HCT116 (cell line): Measurements from ENCODE around the gene SLC23A3. TPM values are rescaled to one million over a fixed set of nuclear protein-coding genes. Genes with fewer than 3 reads are reported as not detected.

Source experiments
- ATAC-seq: fragments of 200-7000 bp; cut with Tn5 transposase; 2 replicates; pipeline ENCODE4 v1.9.1; 2020; ENCODE audit warnings: mild to moderate bottlenecking, moderate library complexity
- BruUV-seq: library from RNA; stranded (reverse); fragments of 400-500 nt; replicated peaks from 2 replicates; lab custom pipeline; 2021; lab: Mats Ljungman, UMichigan
- CTCF ChIA-PET: fragments of 300-600 bp; sonication (Branson Sonifier 250); formaldehyde crosslinking; loops from one replicate; lab custom pipeline; 2021; ENCODE audit warnings: antibody characterized with exemption; lab: Charles Lee
- POLR2A ChIA-PET: fragments of 300-600, 350-600 bp; sonication (Branson Sonifier 250); formaldehyde crosslinking; loops from one replicate; lab custom pipeline; 2021; ENCODE audit warnings: antibody characterized with exemption; lab: Charles Lee
- RAD21 ChIA-PET, 2 experiments: fragments of 300-600 bp; sonication (Branson Sonifier 250); formaldehyde crosslinking; loops; one replicate each; lab custom pipeline; 2023; ENCODE audit warnings: low total read pairs in 2 of 2; ENCODE audit not compliant: uncharacterized antibody in 2 of 2, unreplicated experiment in 2 of 2, low non-redundant PET in 1 of 2; lab: Charles Lee
- DNase-seq: peaks from one replicate; pipeline ENCODE4 v3.0.0-alpha.2; 2010; ENCODE audit warnings: low read depth, low spot score
- H2AFZ ChIP-seq: fragments of 200-600 bp; shearing (Covaris generic), sonication (generic); 2 replicates; pipeline ENCODE4 v1.6.1; 2017; ENCODE audit warnings: low read depth, mixed run types, mixed read lengths, antibody characterized with exemption, low read length; ENCODE audit not compliant: poor library complexity, severe bottlenecking
- H3K27ac ChIP-seq: 2 replicates; pipeline ENCODE4 v1.5.1; 2012; ENCODE audit warnings: low read depth, low read length
- H3K27me3 ChIP-seq: fragments of 200-600 bp; sonication (generic); 2 replicates; pipeline ENCODE4 v1.6.1; 2016; ENCODE audit warnings: mixed run types, low read length, mixed read lengths; ENCODE audit not compliant: insufficient read depth
- H3K36me3 ChIP-seq, 2 experiments: fragments of 200-500 bp in 1 of 2; fragments of 200-600 bp in 1 of 2; sonication (Bioruptor generic) in 1 of 2; sonication (generic) in 1 of 2; 2 replicates each; pipeline versions ENCODE4 v1.5.1 to v1.6.1; 2014 to 2016; ENCODE audit warnings: low read length in 2 of 2, inconsistent platforms in 1 of 2, mixed read lengths in 1 of 2, mixed run types in 1 of 2; ENCODE audit not compliant: insufficient read depth in 2 of 2, control insufficient read depth in 1 of 2
- H3K4me1 ChIP-seq, 2 experiments: fragments of 200-600 bp in 1 of 2; sonication (generic) in 1 of 2; 2 replicates each; pipeline versions ENCODE4 v1.5.1 to v1.6.1; 2012 to 2017; ENCODE audit warnings: low read length in 2 of 2, inconsistent platforms in 1 of 2, mild to moderate bottlenecking in 1 of 2, mixed read lengths in 1 of 2, mixed run types in 1 of 2, moderate library complexity in 1 of 2; ENCODE audit not compliant: insufficient read depth in 2 of 2, control insufficient read depth in 1 of 2
- H3K4me2 ChIP-seq: fragments of 200-600 bp; sonication (generic); 2 replicates; pipeline ENCODE4 v1.6.1; 2017; ENCODE audit warnings: mixed run types, low read length, mixed read lengths
- H3K4me3 ChIP-seq, 2 experiments: fragments of 200-600 bp in 1 of 2; sonication (generic) in 1 of 2; replicated peaks in 1 of 2; 2 replicates each; pipeline ENCODE4 v1.5.1; 2011 to 2016; ENCODE audit warnings: low read length in 2 of 2, control low read depth in 1 of 2, low read depth in 1 of 2, mild to moderate bottlenecking in 1 of 2, mixed read lengths in 1 of 2, mixed run types in 1 of 2
- H3K79me2 ChIP-seq: fragments of 200-600 bp; sonication (generic); 2 replicates; pipeline ENCODE4 v1.6.1; 2017; ENCODE audit warnings: mild to moderate bottlenecking, mixed run types, low read length, moderate library complexity, mixed read lengths; ENCODE audit not compliant: insufficient read depth
- H3K9ac ChIP-seq: fragments of 200-600 bp; sonication (generic); 2 replicates; pipeline ENCODE4 v1.6.1; 2016; ENCODE audit warnings: low read length, mixed read lengths
- H3K9me2 ChIP-seq: fragments of 200-600 bp; sonication (generic), shearing (Covaris generic); 2 replicates; pipeline ENCODE4 v1.6.1; 2017; ENCODE audit warnings: mixed run types, mild to moderate bottlenecking, moderate library complexity; ENCODE audit not compliant: insufficient read depth
- H3K9me3 ChIP-seq, 2 experiments: fragments of 200-500 bp in 1 of 2; fragments of 200-600 bp in 1 of 2; sonication (Bioruptor generic) in 1 of 2; sonication (generic) in 1 of 2; 2 replicates each; pipeline ENCODE4 v1.6.1; 2014 to 2017; ENCODE audit warnings: low read length in 2 of 2, mixed read lengths in 2 of 2, inconsistent platforms in 1 of 2, low read depth in 1 of 2, mild to moderate bottlenecking in 1 of 2, mixed run types in 1 of 2, moderate library complexity in 1 of 2; ENCODE audit not compliant: control insufficient read depth in 1 of 2, insufficient read depth in 1 of 2
- H4K20me1 ChIP-seq: fragments of 200-600 bp; sonication (generic), shearing (Covaris generic); 2 replicates; pipeline ENCODE4 v1.6.1; 2017; ENCODE audit warnings: mixed run types, mild to moderate bottlenecking, moderate library complexity; ENCODE audit not compliant: insufficient read depth
- CBX3 ChIP-seq: IDR thresholded peaks from 2 replicates; pipeline ENCODE4 v1.6.1; 2012; ENCODE audit warnings: low read depth
- CEBPB ChIP-seq: IDR thresholded peaks from 2 replicates; pipeline ENCODE4 v1.6.1; 2012; ENCODE audit warnings: low read depth
- EGR1 ChIP-seq: IDR thresholded peaks from 2 replicates; pipeline ENCODE4 v1.6.1; 2012; ENCODE audit warnings: low read depth
- ELF1 ChIP-seq: IDR thresholded peaks from 2 replicates; pipeline ENCODE4 v1.6.1; 2012; ENCODE audit warnings: low read depth, borderline replicate concordance
- EZH2phosphoT487 ChIP-seq: fragments of 200-600 bp; IDR thresholded peaks from 2 replicates; pipeline ENCODE4 v1.6.1; 2018; ENCODE audit warnings: antibody characterized with exemption, borderline replicate concordance
- FOSL1 ChIP-seq: IDR thresholded peaks from 2 replicates; pipeline ENCODE4 v1.6.1; 2012; ENCODE audit warnings: low read depth
- JUND ChIP-seq: IDR thresholded peaks from 2 replicates; pipeline ENCODE4 v1.6.1; 2012
- POLR2A ChIP-seq: IDR thresholded peaks from 2 replicates; pipeline ENCODE4 v1.7.0; 2011; ENCODE audit warnings: borderline replicate concordance; ENCODE audit not compliant: insufficient read depth, insufficient read length; ENCODE audit errors: extremely low read depth
- POLR2AphosphoS5 ChIP-seq: IDR thresholded peaks from 2 replicates; pipeline ENCODE4 v1.6.1; 2011; ENCODE audit warnings: mild to moderate bottlenecking, low read depth, low read length, moderate library complexity
- RAD21 ChIP-seq: IDR thresholded peaks from 2 replicates; pipeline ENCODE4 v1.6.1; 2012; ENCODE audit warnings: low read depth, mild to moderate bottlenecking
- SIN3A ChIP-seq: IDR thresholded peaks from 2 replicates; pipeline ENCODE4 v1.6.1; 2012; ENCODE audit warnings: low read depth
- SP1 ChIP-seq: IDR thresholded peaks from 2 replicates; pipeline ENCODE4 v1.6.1; 2012; ENCODE audit warnings: low read depth
- TCF7L2 ChIP-seq: IDR thresholded peaks from 2 replicates; pipeline ENCODE4 v1.7.0; 2011; ENCODE audit warnings: borderline replicate concordance, inconsistent platforms; ENCODE audit not compliant: insufficient read depth, insufficient read length; ENCODE audit errors: extremely low read depth
- YY1 ChIP-seq: IDR thresholded peaks from 2 replicates; pipeline ENCODE4 v1.6.1; 2011; ENCODE audit warnings: low read length, low read depth, moderate library complexity, mild to moderate bottlenecking; ENCODE audit not compliant: insufficient replicate concordance; ENCODE audit errors: extremely low read depth
- ZFX ChIP-seq: fragments of 450-650 bp; IDR thresholded peaks from 2 replicates; pipeline ENCODE4 v1.6.1; 2017
- intact Hi-C: fragments of 100-400 bp; cut with micrococcal nuclease; formaldehyde crosslinking; loops from 2 replicates; pipeline ENCODE4 v1.10.0; 2022
- total RNA-seq: library from RNA; stranded (reverse); gene quantifications from one replicate; pipeline ENCODE4 v1.2.1, GENCODE V29; 2021; ENCODE audit not compliant: unreplicated experiment
- TF ChIP-seq, protein P1 (sequence below): IDR thresholded peaks from 2 replicates; pipeline ENCODE4 v1.6.1; 2012
- TF ChIP-seq, protein P2 (sequence below): IDR thresholded peaks from 2 replicates; pipeline ENCODE4 v1.6.1; 2011; ENCODE audit warnings: mild to moderate bottlenecking, low read length, moderate library complexity; ENCODE audit not compliant: insufficient replicate concordance; ENCODE audit errors: extremely low read depth
- TF ChIP-seq, protein P3 (sequence below), 3 experiments: fragments of 200-600 bp in 1 of 3; sonication (generic) in 1 of 3; IDR thresholded peaks in 2 of 3; conservative IDR thresholded peaks in 1 of 3; 2 replicates each; pipeline ENCODE4 v1.5.1; 2012 to 2017; ENCODE audit warnings: low read depth in 2 of 3, low read length in 2 of 3, antibody characterized with exemption in 1 of 3, borderline replicate concordance in 1 of 3, control low read depth in 1 of 3, mild to moderate bottlenecking in 1 of 3, mixed read lengths in 1 of 3, mixed run types in 1 of 3, moderate library complexity in 1 of 3; ENCODE audit not compliant: insufficient read depth in 1 of 3
- TF ChIP-seq, protein P4 (sequence below): IDR thresholded peaks from 2 replicates; pipeline ENCODE4 v1.6.1; 2012

Gene SLC23A3
- total RNA-seq, 1 experiment from 2014 or later: 4.8 TPM

DNA sequence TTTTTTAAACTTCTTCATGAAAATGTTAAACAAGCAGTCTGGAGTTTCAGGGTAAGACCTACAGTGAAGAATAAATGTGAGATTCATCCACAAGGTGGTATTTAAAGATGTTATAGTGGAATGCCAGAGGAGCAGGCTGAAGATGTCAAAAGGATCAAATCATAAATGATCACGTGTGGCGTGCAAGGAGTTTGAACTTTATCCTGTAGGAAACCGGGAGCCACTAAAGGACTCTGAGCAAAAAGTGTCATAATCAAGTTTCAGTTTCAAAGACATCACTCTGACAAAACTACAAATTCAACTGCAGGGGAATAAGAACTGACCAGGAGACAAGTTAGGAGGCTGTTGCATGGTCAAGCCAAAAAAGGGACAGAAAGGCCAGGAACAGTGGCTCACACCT is 29.1 kb downstream of the SLC23A3 start:
- ATAC-seq: no peak
- H3K4me3 ChIP-seq: no peak overlapping the region
- peaks cover 9 to 14% of the 10 kb centered on the region in 2 experiments for H3K4me1 ChIP-seq
- H2AFZ ChIP-seq: no peak overlapping the region
- no peak overlapping the region for H3K4me2 ChIP-seq
- ChIA-PET RAD21 (no interaction called here), CTCF (interaction anchor here (0.6 kb wide), 1 partner anchor 247 kb away, joined by 3 read pairs; the partner anchor contains the start of gene DNPEP), POLR2A (no interaction called here)
- no peak overlapping the region for H3K9ac ChIP-seq
- H3K9me3 ChIP-seq: no peaks in the 10 kb centered on the region
- no peaks in the 10 kb centered on the region for H3K79me2 ChIP-seq
- no peaks in the 10 kb centered on the region for H3K9me2 ChIP-seq
- no TSS peak for BruUV-seq
- H3K36me3 ChIP-seq: 0 out of 4 replicates have a peak, but pooled peaks cover 2 to 6% of the 10 kb centered on the region in 2 experiments
- H3K27ac ChIP-seq: no peak overlapping the region
- TF ChIP-seq, protein P1, sequence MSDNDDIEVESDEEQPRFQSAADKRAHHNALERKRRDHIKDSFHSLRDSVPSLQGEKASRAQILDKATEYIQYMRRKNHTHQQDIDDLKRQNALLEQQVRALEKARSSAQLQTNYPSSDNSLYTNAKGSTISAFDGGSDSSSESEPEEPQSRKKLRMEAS: no peak
- no peak for TF ChIP-seq POLR2A
- no peak for TF ChIP-seq SP1
- TF ChIP-seq ELF1: no peak
- no peak for TF ChIP-seq YY1
- TF ChIP-seq FOSL1: no peak
- TF ChIP-seq POLR2AphosphoS5: no peak
- no peak for TF ChIP-seq CEBPB
- TF ChIP-seq RAD21: no peak
- TF ChIP-seq, protein P2, sequence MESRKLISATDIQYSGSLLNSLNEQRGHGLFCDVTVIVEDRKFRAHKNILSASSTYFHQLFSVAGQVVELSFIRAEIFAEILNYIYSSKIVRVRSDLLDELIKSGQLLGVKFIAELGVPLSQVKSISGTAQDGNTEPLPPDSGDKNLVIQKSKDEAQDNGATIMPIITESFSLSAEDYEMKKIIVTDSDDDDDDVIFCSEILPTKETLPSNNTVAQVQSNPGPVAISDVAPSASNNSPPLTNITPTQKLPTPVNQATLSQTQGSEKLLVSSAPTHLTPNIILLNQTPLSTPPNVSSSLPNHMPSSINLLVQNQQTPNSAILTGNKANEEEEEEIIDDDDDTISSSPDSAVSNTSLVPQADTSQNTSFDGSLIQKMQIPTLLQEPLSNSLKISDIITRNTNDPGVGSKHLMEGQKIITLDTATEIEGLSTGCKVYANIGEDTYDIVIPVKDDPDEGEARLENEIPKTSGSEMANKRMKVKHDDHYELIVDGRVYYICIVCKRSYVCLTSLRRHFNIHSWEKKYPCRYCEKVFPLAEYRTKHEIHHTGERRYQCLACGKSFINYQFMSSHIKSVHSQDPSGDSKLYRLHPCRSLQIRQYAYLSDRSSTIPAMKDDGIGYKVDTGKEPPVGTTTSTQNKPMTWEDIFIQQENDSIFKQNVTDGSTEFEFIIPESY: no peak
- TF ChIP-seq JUND: no peak
- TF ChIP-seq, protein P3, sequence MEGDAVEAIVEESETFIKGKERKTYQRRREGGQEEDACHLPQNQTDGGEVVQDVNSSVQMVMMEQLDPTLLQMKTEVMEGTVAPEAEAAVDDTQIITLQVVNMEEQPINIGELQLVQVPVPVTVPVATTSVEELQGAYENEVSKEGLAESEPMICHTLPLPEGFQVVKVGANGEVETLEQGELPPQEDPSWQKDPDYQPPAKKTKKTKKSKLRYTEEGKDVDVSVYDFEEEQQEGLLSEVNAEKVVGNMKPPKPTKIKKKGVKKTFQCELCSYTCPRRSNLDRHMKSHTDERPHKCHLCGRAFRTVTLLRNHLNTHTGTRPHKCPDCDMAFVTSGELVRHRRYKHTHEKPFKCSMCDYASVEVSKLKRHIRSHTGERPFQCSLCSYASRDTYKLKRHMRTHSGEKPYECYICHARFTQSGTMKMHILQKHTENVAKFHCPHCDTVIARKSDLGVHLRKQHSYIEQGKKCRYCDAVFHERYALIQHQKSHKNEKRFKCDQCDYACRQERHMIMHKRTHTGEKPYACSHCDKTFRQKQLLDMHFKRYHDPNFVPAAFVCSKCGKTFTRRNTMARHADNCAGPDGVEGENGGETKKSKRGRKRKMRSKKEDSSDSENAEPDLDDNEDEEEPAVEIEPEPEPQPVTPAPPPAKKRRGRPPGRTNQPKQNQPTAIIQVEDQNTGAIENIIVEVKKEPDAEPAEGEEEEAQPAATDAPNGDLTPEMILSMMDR (IDR thresholded peaks at IDR 0.05 in 2 of 3, conservative IDR thresholded peaks at IDR 0.05 in 1 of 3; ENCODE audit: borderline replicate concordance in 1 of 3, insufficient read depth in 1 of 3, low read depth in 2 of 3, low read length in 2 of 3): no peak
- no peak for TF ChIP-seq ZFX
- TF ChIP-seq EGR1: no peak
- no peak for TF ChIP-seq TCF7L2
- TF ChIP-seq, protein P4, sequence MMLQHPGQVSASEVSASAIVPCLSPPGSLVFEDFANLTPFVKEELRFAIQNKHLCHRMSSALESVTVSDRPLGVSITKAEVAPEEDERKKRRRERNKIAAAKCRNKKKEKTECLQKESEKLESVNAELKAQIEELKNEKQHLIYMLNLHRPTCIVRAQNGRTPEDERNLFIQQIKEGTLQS: no peak
- no peak for TF ChIP-seq CBX3
- no peak for TF ChIP-seq EZH2phosphoT487
- no peak for TF ChIP-seq SIN3A
- DNase-seq: no peak
- H3K27me3 ChIP-seq: no peaks in the 10 kb centered on the region
- intact Hi-C loops: loop anchor here (5.0 kb wide), 1 partner anchor 68 kb away; no protein-coding TSS in a partner anchor
- no peaks in the 10 kb centered on the region for H4K20me1 ChIP-seq
